HepG2 (cell line): ENCODE results near the gene DALRD3. TPM values are rescaled to one million over a fixed set of nuclear protein-coding genes. Genes with fewer than 3 reads are reported as not detected.

Source experiments
- ARHGAP35 ChIP-seq: sonication (generic); formaldehyde crosslinking; IDR thresholded peaks from 2 replicates; pipeline ENCODE4 v1.9.0; 2022; ENCODE audit warnings: mild to moderate bottlenecking, inconsistent platforms, moderate library complexity, missing genetic modification reagents, borderline replicate concordance
- CREB1 ChIP-seq, 2 experiments: fragments of 450-650 bp in 1 of 2; IDR thresholded peaks; 2 replicates each; pipeline ENCODE4 v1.6.1; 2016 to 2017; ENCODE audit warnings: control low read depth in 1 of 2, mild to moderate bottlenecking in 1 of 2, missing compliant biosample characterization in 1 of 2, missing genetic modification characterization in 1 of 2
- GFI1 ChIP-seq: sonication (generic); formaldehyde crosslinking; IDR thresholded peaks from 2 replicates; pipeline ENCODE4 v1.5.0; 2020; ENCODE audit warnings: missing genetic modification reagents, mild to moderate bottlenecking, borderline replicate concordance
- JDP2 ChIP-seq: sonication (generic); formaldehyde crosslinking; IDR thresholded peaks from 2 replicates; pipeline ENCODE4 v1.8.1; 2022; ENCODE audit warnings: missing genetic modification reagents, borderline replicate concordance
- MEF2D ChIP-seq: sonication (generic); formaldehyde crosslinking; IDR thresholded peaks from 2 replicates; pipeline ENCODE4 v1.5.1; 2020; ENCODE audit warnings: mild to moderate bottlenecking, missing genetic modification reagents
- MIER2 ChIP-seq: IDR thresholded peaks from 2 replicates; pipeline ENCODE4 v1.6.1; 2016; ENCODE audit warnings: missing biosample characterization, missing genetic modification reagents
- RBM39 ChIP-seq: fragments of 200-400 bp; formaldehyde crosslinking; IDR thresholded peaks from one replicate; pipeline ENCODE4 v1.6.1; 2018; ENCODE audit warnings: antibody characterized with exemption, mild to moderate bottlenecking, low read depth, low read length; ENCODE audit not compliant: poor library complexity, severe bottlenecking
- SCMH1 ChIP-seq: sonication (generic); formaldehyde crosslinking; IDR thresholded peaks from 2 replicates; pipeline ENCODE4 v1.9.0; 2021; ENCODE audit warnings: missing genetic modification reagents, mild to moderate bottlenecking, borderline replicate concordance
- SNRNP70 ChIP-seq: fragments of 200-400 bp; formaldehyde crosslinking; IDR thresholded peaks from 2 replicates; pipeline ENCODE4 v1.6.1; 2017; ENCODE audit warnings: mild to moderate bottlenecking, low read depth, low read length, moderate library complexity
- SOX5 ChIP-seq: IDR thresholded peaks from 2 replicates; pipeline ENCODE4 v1.6.1; 2016; ENCODE audit warnings: borderline replicate concordance
- SPEN ChIP-seq: sonication (generic); formaldehyde crosslinking; IDR thresholded peaks from 2 replicates; pipeline ENCODE4 v1.5.1; 2020; ENCODE audit warnings: low read depth, mild to moderate bottlenecking, missing genetic modification reagents
- TBL1XR1 ChIP-seq: fragments of 150-350 bp; IDR thresholded peaks from 2 replicates; pipeline ENCODE4 v1.6.1; 2014; ENCODE audit warnings: borderline replicate concordance, low read length; ENCODE audit not compliant: partially characterized antibody
- TBX2 ChIP-seq: sonication (generic); formaldehyde crosslinking; IDR thresholded peaks from 2 replicates; pipeline ENCODE4 v1.5.0; 2020; ENCODE audit warnings: missing genetic modification reagents, mild to moderate bottlenecking, borderline replicate concordance
- ZKSCAN1 ChIP-seq: fragments of 150-350 bp; IDR thresholded peaks from 2 replicates; pipeline ENCODE4 v1.6.1; 2014; ENCODE audit warnings: low read length
- ZNF234 ChIP-seq: sonication (generic); formaldehyde crosslinking; conservative IDR thresholded peaks from 2 replicates; pipeline ENCODE4 v1.5.1; 2020; ENCODE audit warnings: mild to moderate bottlenecking, missing genetic modification reagents
- ZNF329 ChIP-seq: sonication (generic); formaldehyde crosslinking; IDR thresholded peaks from 2 replicates; pipeline ENCODE4 v1.9.0; 2021; ENCODE audit warnings: low read depth, mild to moderate bottlenecking, missing genetic modification reagents
- ZNF33B ChIP-seq: sonication (generic); formaldehyde crosslinking; IDR thresholded peaks from 2 replicates; pipeline ENCODE4 v1.5.1; 2020; ENCODE audit warnings: mild to moderate bottlenecking, missing genetic modification reagents
- ZNF543 ChIP-seq: sonication (generic); formaldehyde crosslinking; IDR thresholded peaks from 2 replicates; pipeline ENCODE4 v1.4.0; 2020; ENCODE audit warnings: mild to moderate bottlenecking, missing genetic modification reagents
- ZSCAN29 ChIP-seq: sonication (generic); formaldehyde crosslinking; conservative IDR thresholded peaks from 2 replicates; pipeline ENCODE4 v1.4.0; 2020; ENCODE audit warnings: mild to moderate bottlenecking, missing genetic modification reagents
- polyA plus RNA-seq, 8 experiments: library from polyadenylated mRNA; depleted of rRNA in 3 of 8; stranded (reverse) in 7 of 8; unstranded in 1 of 8; fragments of >200 nt; fragmentation: Illumina TruSeq in 4 of 8; extraction: Trizol in 4 of 8; gene quantifications; 2 replicates each; pipeline versions ENCODE4 v1.2.1 to v1.2.3, GENCODE V29; 2011 to 2016; ENCODE audit warnings: low read depth in 4 of 8, missing spikeins in 1 of 8, mixed read lengths in 1 of 8; ENCODE audit not compliant: insufficient read depth in 1 of 8
- total RNA-seq, 5 experiments: library from RNA; depleted of rRNA; stranded (reverse); fragments of >200 nt; fragmentation: Illumina TruSeq; extraction: Trizol; gene quantifications; 2 replicates each; pipeline ENCODE4 v1.2.3, GENCODE V29; 2016; ENCODE audit warnings: low read depth in 1 of 5
- TF ChIP-seq, protein P1 (sequence below): sonication (generic); formaldehyde crosslinking; IDR thresholded peaks from 2 replicates; pipeline ENCODE4 v1.4.0; 2020; ENCODE audit warnings: missing genetic modification reagents, borderline replicate concordance
- TF ChIP-seq, protein P2 (sequence below): sonication (generic); formaldehyde crosslinking; IDR thresholded peaks from 2 replicates; pipeline ENCODE4 v1.4.0; 2020; ENCODE audit warnings: missing genetic modification reagents

DALRD3 gene
- total and polyA plus RNA-seq, 2 of the 13 experiments (the other 11 are each of a cell fraction or from before 2014, with no cell fraction given), result 19.9 to 36.5 TPM

DNA sequence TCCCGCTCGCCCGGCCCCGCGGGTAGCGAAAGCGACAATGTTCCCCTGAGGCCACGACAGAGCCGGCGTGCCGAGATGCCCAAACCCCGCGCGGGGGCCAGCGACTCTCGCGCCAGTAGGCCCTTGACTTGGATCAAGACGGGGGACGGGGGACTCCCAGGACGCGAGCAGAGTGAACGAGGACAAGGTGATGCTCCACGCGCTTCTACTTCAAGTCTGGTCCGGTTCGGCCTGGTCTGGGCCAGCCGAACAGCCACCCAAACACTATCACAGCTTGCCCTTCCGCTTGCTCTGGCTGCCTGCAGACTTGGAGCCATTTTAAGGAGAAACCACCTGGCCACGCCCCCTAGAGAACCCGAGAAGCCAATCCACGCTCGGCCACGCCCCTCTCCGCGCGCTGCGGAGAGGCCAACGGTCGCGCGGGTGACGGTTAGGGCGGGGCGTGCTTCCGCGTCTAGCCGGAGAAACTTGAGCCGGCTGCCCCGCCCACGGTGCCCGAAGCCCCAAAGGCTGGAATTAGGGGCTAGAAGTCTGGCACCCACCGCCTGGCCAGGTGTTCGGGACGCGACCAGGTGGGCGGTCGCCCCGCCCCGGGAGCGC is 2.9 kb upstream of the DALRD3 start (continued):
- TF ChIP-seq CREB1 (IDR thresholded peaks at IDR 0.05) (peak; percentile 76), CREB1 (CRISPR knock-in tag; IDR thresholded peaks at IDR 0.05) (peak; percentile 78), ZNF234 (no peak; the same call in 1 of the 2 replicates), ZSCAN29 (peak; percentile 86), MEF2D (CRISPR knock-in tag) (peak; percentile 64; the same call in 1 of the 2 replicates), ZNF543 (CRISPR knock-in tag) (0 out of 2 replicates have a peak, but pooled peaks have one; percentile 65), TBX2 (CRISPR knock-in tag) (peak; percentile 62; the same call in 1 of the 2 replicates), SNRNP70 (no peak), SCMH1 (CRISPR knock-in tag) (no peak), ARHGAP35 (CRISPR knock-in tag) (peak; percentile 13; the same call in 1 of the 2 replicates), JDP2 (CRISPR knock-in tag) (no peak), SPEN (no peak), GFI1 (CRISPR knock-in tag) (no peak), ZKSCAN1 (peak; percentile 54; the same call in 1 of the 2 replicates), ZNF329 (CRISPR knock-in tag) (no peak; the same call in 1 of the 2 replicates), TBL1XR1 (no peak), RBM39 (peak; percentile 83), MIER2 (CRISPR knock-in tag) (no peak), ZNF33B (CRISPR knock-in tag) (no peak), SOX5 (no peak)
- TF ChIP-seq, protein P1, sequence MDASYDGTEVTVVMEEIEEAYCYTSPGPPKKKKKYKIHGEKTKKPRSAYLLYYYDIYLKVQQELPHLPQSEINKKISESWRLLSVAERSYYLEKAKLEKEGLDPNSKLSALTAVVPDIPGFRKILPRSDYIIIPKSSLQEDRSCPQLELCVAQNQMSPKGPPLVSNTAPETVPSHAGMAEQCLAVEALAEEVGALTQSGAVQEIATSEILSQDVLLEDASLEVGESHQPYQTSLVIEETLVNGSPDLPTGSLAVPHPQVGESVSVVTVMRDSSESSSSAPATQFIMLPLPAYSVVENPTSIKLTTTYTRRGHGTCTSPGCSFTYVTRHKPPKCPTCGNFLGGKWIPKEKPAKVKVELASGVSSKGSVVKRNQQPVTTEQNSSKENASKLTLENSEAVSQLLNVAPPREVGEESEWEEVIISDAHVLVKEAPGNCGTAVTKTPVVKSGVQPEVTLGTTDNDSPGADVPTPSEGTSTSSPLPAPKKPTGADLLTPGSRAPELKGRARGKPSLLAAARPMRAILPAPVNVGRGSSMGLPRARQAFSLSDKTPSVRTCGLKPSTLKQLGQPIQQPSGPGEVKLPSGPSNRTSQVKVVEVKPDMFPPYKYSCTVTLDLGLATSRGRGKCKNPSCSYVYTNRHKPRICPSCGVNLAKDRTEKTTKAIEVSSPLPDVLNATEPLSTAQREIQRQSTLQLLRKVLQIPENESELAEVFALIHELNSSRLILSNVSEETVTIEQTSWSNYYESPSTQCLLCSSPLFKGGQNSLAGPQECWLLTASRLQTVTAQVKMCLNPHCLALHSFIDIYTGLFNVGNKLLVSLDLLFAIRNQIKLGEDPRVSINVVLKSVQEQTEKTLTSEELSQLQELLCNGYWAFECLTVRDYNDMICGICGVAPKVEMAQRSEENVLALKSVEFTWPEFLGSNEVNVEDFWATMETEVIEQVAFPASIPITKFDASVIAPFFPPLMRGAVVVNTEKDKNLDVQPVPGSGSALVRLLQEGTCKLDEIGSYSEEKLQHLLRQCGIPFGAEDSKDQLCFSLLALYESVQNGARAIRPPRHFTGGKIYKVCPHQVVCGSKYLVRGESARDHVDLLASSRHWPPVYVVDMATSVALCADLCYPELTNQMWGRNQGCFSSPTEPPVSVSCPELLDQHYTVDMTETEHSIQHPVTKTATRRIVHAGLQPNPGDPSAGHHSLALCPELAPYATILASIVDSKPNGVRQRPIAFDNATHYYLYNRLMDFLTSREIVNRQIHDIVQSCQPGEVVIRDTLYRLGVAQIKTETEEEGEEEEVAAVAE (CRISPR knock-in tag), result no peak
- TF ChIP-seq, protein P2, sequence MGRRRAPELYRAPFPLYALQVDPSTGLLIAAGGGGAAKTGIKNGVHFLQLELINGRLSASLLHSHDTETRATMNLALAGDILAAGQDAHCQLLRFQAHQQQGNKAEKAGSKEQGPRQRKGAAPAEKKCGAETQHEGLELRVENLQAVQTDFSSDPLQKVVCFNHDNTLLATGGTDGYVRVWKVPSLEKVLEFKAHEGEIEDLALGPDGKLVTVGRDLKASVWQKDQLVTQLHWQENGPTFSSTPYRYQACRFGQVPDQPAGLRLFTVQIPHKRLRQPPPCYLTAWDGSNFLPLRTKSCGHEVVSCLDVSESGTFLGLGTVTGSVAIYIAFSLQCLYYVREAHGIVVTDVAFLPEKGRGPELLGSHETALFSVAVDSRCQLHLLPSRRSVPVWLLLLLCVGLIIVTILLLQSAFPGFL (CRISPR knock-in tag), result no peak
